Measurements from ENCODE around the gene ROBO1. TPM values are rescaled to one million over a fixed set of nuclear protein-coding genes. Genes with fewer than 3 reads are reported as not detected.

ROBO1 gene
- total RNA-seq, 1 experiment from 2014 or later = 0.25 TPM

- DNase-seq (ENCODE audit: low spot score) = no peak
Observed at GRCh38 chr3:79167651-79168416, 600.0 kb downstream of the ROBO1 start.

GRCh38 chr3:79162653-79163052, 605.1 kb downstream of the ROBO1 start:
- DNase-seq (ENCODE audit: low spot score) = no peak

- no peak for DNase-seq (ENCODE audit: low spot score)
Observed at GRCh38 chr3:79161941-79162340, 605.9 kb downstream of the ROBO1 start.

GRCh38 chr3:79160421-79160820, 607.4 kb downstream of the ROBO1 start:
- no peak for DNase-seq (ENCODE audit: low spot score)

GRCh38 chr3:79159736-79160135, 608.1 kb downstream of the ROBO1 start:
- DNase-seq (ENCODE audit: low spot score) = no peak

- DNase-seq (ENCODE audit: low spot score) = no peak
Observed at GRCh38 chr3:79157191-79157590, 610.6 kb downstream of the ROBO1 start.

GRCh38 chr3:79154865-79155264, 612.9 kb downstream of the ROBO1 start:
- DNase-seq (ENCODE audit: low spot score) = no peak

GRCh38 chr3:79148786-79149185, 619.0 kb downstream of the ROBO1 start:
- DNase-seq (ENCODE audit: low spot score) = no peak

GRCh38 chr3:79146024-79146423, 621.8 kb downstream of the ROBO1 start:
- DNase-seq (ENCODE audit: low spot score) = no peak

- no peak for DNase-seq (ENCODE audit: low spot score)
Observed at GRCh38 chr3:79140708-79141107, 627.1 kb downstream of the ROBO1 start.

GRCh38 chr3:79139395-79140068, 628.3 kb downstream of the ROBO1 start:
- no peak for DNase-seq (ENCODE audit: low spot score)

GRCh38 chr3:79125313-79125984, 642.3 kb downstream of the ROBO1 start:
- DNase-seq (ENCODE audit: low spot score) = no peak

- no peak for DNase-seq (ENCODE audit: low spot score)
Observed at GRCh38 chr3:79115458-79115857, 652.3 kb downstream of the ROBO1 start.

GRCh38 chr3:79113876-79114275, 653.9 kb downstream of the ROBO1 start:
- no peak for DNase-seq (ENCODE audit: low spot score)

- no peak for DNase-seq (ENCODE audit: low spot score)
Observed at GRCh38 chr3:79111375-79112052, 656.3 kb downstream of the ROBO1 start.

- DNase-seq (ENCODE audit: low spot score) = no peak
Observed at GRCh38 chr3:79109754-79110153, 658.0 kb downstream of the ROBO1 start.

GRCh38 chr3:79103307-79103706, 664.5 kb downstream of the ROBO1 start:
- DNase-seq (ENCODE audit: low spot score) = no peak

GRCh38 chr3:79097964-79098660, 669.7 kb downstream of the ROBO1 start:
- DNase-seq (ENCODE audit: low spot score) = no peak

GRCh38 chr3:79094654-79095053, 673.1 kb downstream of the ROBO1 start:
- DNase-seq (ENCODE audit: low spot score) = no peak

GRCh38 chr3:79086514-79086913, 681.3 kb downstream of the ROBO1 start:
- DNase-seq (ENCODE audit: low spot score) = peak; percentile 58

- no peak for DNase-seq (ENCODE audit: low spot score)
Observed at GRCh38 chr3:79085171-79085570, 682.6 kb downstream of the ROBO1 start.
